Activated naive CD4-positive, alpha-beta T cell treated with anti-CD3 and anti-CD28 coated beads, Interleukin-2, amount 10 ng/mL, durations not matched to agents 5 hours and 36 hours (primary cell): Measurements from ENCODE around the gene SOHLH1. TPM values are rescaled to one million over a fixed set of nuclear protein-coding genes. Genes with fewer than 3 reads are reported as not detected.

Experiments used
- total RNA-seq, 2 experiments: library from RNA; stranded (reverse); gene quantifications; one replicate each; pipeline ENCODE4 v1.2.3, GENCODE V29; 2021

SOHLH1 gene
- not detected for total RNA-seq

GRCh38 chr9:135699440-135699839, at the start of gene SOHLH1:
Gene SOHLH1 (minus strand): TSS chr9:135699481. CDS start chr9:135699467, 14 bp downstream.

GRCh38 chr9:135701959-135702721, 2.9 kb upstream of the SOHLH1 start, which contains the start of gene KCNT1:
Gene KCNT1 (plus strand): TSS chr9:135702185. CDS start chr9:135702259, 74 bp downstream.

GRCh38 chr9:135662758-135663450, 36.4 kb downstream of the SOHLH1 start, which contains the start of gene LCN9:
Gene LCN9 (plus strand): TSS chr9:135663309. CDS start chr9:135663322, 13 bp downstream.

Other genes with a start within 250 kb of the SOHLH1 start
- under 1 TPM; 0.10 to 0.26 TPM for gene PPP1R26, start 219.7 kb downstream of the SOHLH1 start, total RNA-seq
- gene MRPS2, start 198.8 kb downstream of the SOHLH1 start, total RNA-seq, result 10 to 100 TPM; 29.2 to 29.8 TPM
- not detected for gene LCN1, start 178.0 kb downstream of the SOHLH1 start, total RNA-seq
- not detected for gene OBP2A, start 153.4 kb downstream of the SOHLH1 start, total RNA-seq
- not detected for gene PAEP, start 137.7 kb downstream of the SOHLH1 start, total RNA-seq
- gene GLT6D1, start 59.9 kb downstream of the SOHLH1 start, total RNA-seq, result not detected
- not detected for gene LCN9, start 36.2 kb downstream of the SOHLH1 start, total RNA-seq
- gene KCNT1, start 2.7 kb upstream of the SOHLH1 start, total RNA-seq, result not detected
- gene CAMSAP1, start 208.1 kb upstream of the SOHLH1 start, total RNA-seq, result 10 to 100 TPM; 22.2 to 23.8 TPM